NCI-H187 treated with DMSO at 0.1 percent for 48 hours (cell line): ENCODE results near the gene ULBP1.
"Not testable (repeated sequence)": the region's sequence is repeated elsewhere in the genome, so short reads cannot be mapped to it uniquely, and the experiment has no call there.

Source experiments
- DNase-seq: peaks from one replicate; lab custom pipeline; 2025; lab: John Stamatoyannopoulos, UW

ULBP1 gene

GRCh38 chr6:149975400-149975799 lies 11.7 kb downstream of the ULBP1 start:
- DNase-seq = no peak

DNA sequence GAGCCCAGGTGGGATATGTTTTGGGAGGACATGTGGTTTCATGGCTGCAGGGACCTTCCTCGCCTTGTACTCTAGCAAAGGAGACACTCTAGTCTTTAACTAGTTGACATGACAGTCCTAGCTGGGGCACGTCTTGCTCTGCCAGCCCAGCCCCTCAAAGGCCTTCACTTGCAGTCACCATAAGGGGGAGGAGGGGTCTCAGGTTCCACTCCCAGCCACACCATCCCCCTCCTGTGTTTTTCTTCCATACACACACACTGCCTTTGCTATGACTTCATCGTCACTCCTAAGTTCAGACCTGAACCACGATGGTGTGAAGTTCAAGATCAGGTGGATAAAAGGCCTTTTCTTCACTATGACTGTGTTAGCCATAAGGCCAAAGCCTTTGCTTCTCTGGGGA lies 13.5 kb downstream of the ULBP1 start:
- DNase-seq = no peak

DNA sequence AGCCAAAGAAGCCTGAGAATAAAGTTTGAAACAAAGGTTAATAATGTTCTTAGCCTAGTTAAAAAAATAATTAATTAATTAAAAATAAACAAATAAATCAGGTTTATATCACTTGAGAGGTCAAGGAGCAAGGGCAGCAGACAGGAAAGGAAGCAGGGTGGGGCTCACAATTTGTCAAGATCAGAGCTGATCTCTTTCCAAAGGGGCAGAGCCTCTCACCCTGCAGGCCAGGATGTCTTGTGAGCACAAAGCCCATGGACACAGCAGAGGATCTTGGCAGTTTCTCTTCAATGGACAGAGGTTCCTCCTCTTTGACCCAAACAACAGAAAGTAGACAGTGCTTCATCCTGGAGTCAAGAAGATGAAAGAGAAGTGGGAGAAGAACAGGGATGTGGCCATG lies 14.9 kb downstream of the ULBP1 start:
- DNase-seq = no peak

GRCh38 chr6:149979293-149979692 lies 15.6 kb downstream of the ULBP1 start:
- no peak for DNase-seq

GRCh38 chr6:149983145-149983544 lies 19.4 kb downstream of the ULBP1 start:
- no peak for DNase-seq

DNA sequence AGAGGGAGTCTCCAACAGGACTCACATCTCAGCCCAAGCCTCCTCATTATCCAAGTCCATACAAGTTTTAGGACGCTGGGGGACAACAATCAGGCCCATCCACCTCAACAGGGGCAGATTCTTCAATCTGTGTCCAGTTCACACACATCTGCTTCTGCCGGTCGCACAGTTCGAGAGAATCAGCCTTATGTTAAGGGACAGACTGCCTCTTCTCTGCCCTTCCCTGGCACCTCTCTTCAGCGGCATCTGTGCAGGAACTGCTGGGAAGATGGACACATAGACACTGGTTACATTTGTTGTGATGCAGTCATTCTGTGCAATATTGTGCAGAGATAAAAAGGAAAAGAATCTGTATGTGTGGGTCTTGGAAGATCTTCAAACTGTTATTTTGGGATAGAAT lies 21.0 kb downstream of the ULBP1 start:
- DNase-seq = no peak

DNA sequence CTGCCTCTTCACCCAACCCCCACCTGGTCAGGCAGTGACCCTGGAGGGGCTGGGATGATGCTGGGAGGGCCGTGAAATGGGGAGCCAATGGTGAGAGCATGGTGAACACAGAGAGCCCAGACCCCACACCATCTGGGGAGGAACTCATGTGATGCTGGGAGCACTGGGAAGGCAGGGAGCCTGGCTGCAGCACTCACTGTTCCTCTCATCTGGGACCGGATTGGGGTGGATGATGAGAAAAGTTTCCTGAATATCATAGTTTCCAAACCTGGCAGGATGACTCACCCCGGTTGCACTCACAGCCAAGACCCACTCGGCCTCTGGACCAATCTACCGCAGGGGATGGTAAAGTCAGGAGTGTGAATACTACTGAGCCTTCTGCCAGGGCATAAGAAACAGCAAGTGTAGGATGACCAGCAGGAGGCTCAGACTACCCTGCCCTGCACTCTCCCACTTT lies 21.8 kb downstream of the ULBP1 start:
- DNase-seq = no peak

DNA sequence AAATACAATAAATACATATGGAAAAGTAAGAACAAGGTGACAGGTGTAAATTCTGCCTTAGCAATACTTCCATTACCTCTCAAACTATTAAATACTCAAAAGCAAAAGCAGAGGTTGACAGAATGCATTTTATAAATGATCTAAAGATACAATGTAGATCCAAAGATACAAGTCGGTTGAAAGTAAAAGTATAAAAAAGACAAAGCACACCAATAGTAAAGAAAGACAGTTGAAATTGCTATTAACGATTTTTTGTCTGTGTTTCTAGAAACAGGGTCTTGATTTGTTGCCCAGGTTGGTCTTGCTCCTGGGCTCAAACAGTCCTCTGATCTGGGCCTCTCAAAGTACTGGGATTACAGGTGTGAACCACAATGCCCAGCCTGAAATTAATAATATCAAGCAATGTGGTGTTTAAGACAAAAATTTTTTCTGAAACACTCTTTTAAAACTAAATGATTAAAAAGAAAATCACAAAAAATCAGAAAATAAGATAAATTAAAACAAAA lies 23.9 kb downstream of the ULBP1 start:
- DNase-seq = no peak

- DNase-seq = no peak
These were observed 25.0 kb downstream of the ULBP1 start for GRCh38 chr6:149988550-149989346.

DNA sequence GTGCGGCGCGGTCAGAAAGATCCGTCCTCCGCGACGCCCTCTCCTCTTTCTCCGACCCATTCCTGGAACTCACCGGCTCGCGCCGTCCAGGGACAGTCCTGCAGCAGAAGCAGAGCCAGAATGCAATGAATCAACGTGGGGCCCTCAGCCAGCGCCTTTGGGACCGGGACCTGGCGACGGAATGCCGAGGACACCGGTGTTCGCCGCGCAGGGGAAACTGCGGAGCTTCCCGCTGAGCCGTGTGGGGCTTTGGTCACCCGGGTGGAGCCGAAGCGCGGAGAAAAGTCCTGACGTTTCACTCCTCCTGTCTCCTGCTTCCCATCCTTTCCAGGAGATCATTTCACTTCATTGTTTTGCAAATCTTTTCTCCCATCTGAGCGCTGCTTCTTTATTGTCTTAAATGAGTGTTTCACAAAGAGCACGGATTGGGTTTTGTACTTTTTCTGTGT lies 26.5 kb downstream of the ULBP1 start:
- no peak for DNase-seq

DNA sequence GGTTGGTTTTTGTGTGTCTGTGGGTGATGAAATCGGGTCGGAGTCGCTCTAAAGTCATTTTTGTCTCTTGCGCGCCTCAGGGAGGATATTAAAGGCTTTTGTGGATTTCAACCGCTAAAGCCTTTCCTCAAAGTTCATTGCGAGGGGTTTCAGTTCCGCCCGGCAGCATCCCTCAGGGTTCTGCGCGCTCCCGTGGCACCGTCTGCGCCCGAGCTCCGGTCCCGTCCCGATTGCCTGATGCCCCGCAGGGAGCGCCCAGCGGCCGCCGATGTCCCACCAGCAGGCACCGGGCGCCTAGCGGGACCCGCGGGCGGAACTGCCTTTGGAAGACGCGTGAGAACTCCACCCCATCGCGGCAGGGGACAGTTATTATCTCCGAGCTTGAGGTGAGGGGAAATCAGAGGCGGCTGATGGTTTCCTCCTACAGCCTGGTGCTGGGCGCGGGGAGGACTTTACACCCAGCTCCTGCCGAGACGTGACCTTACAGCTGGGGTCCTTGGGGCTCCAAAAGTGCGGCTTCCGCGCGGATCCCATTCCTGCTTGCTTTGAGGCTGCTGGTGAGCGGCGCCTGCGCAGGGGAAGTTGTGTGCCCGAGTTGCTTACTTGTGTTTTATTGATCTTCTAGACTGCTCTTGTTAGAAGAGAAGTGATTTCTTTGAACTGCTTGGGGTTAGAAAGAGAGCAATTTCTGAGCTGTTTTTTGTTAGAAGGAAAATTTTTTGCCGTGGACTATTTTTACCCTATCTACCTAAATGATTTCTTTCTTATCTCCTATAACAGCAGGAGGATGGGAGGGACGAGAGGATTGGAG lies 27.1 kb downstream of the ULBP1 start:
- no peak for DNase-seq

DNA sequence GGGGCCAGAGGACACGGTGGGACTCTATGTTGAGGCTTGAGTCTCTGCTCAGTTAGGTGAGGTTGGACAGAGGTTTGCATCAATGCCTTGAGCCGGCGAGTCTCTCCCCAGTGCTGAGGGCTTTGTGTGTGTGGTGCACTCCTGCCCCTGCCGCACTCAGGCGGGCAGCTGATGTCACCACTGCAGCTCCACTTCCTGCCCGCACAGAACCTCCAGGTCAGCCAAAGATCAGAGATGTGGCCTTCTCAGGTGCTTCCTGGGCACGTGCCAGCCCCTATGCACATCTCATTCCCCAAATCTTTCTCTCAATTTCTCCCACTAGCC lies 27.7 kb downstream of the ULBP1 start:
- not testable (repeated sequence) for DNase-seq

GRCh38 chr6:149991838-149992237 lies 28.1 kb downstream of the ULBP1 start:
- DNase-seq = no peak

DNA sequence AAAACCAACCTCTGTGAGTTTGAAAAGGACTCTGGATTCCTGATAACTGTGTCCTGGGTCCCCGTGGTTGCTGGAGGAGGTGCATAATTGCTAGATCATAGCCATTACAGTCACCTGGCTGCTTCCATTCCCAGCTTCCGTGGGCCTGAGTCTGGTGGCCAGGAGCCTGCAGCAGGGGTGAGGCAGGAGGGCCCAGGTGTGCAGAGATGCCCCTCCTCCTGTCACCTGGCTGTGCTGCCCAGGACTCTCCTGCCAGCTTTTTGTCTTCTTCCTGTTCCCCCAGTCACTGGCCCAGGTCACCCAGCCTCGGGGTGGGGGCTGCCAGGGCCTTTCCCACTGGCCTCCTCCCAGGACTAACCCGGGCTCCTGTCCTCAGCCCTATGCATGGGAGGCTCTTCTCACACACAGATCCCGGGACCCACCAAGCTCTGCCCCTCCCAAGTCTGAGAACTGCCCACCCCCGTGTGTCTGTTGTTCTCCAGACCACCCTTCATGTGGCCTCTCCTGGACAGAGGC lies 31.6 kb downstream of the ULBP1 start:
- no peak for DNase-seq

- DNase-seq = no peak
These were observed 32.2 kb downstream of the ULBP1 start for GRCh38 chr6:149995971-149996370.

- no peak for DNase-seq
These were observed 35.9 kb downstream of the ULBP1 start for GRCh38 chr6:149999636-150000035.

- DNase-seq = no peak
These were observed 37.7 kb downstream of the ULBP1 start for GRCh38 chr6:150001295-150002008.

- no peak for DNase-seq
These were observed 39.0 kb downstream of the ULBP1 start for GRCh38 chr6:150002710-150003109.

DNA sequence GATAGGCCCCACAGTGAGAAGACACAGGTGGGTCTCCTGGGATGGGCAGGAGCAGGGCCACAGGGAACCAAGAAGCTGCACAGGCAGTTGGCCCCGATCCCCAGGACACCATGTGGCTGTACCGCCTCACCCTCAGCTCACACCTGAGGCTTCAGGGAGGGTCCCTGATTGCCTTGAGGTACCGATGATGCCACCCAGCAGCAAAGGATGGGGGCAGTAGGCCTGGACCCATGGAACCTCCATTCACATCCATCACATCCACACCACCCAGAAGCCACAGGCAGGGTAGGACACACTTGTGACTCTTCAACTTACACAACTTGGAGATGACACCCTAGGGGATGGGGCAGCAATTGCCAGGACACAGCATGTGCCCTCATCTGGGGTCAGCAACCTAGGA lies 39.9 kb downstream of the ULBP1 start:
- DNase-seq = not testable (repeated sequence)

DNA sequence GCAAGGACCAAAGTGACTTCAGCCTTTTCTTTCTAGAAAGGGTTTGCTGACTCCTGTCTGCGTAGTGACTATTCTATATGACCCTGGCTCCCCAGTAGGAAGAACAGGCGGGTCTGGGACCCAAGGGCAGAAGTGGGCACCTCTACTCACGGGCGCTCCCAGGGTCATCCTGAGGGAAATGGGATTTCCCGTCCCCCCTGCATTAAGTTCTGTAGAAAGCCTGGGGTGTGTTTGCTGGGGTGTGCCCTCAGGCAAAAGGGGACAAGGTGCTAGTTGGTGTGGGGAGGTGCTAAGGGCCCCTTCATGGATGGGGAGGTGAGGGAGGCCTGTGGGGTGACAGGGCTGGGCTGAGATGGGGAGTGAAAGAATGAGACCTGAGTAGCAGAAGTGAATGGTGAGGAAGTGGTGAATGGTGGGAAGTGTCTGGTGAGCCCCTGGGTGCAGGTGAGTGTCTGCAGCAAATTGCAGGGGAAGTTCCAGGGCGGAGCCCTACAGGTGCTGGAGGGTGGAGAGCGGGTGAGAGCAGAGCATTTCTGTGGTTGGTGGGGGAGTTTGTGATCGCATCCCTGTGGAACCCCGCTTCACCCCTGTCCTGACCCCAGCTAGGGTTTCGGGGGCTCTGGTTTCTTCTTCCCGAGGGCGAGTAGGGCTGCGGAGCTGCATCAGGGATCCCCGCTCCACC lies 40.5 kb downstream of the ULBP1 start:
- no peak for DNase-seq
